HG02588 (cell line): ENCODE measurements around the gene CCDC33.

Source experiments
- ATAC-seq: cut with Tn5 transposase; IDR thresholded peaks from one replicate; pipeline ENCODE4 v1.9.1; 2021; ENCODE audit warnings: mild to moderate bottlenecking, moderate library complexity; ENCODE audit not compliant: unreplicated experiment

Gene CCDC33

DNA sequence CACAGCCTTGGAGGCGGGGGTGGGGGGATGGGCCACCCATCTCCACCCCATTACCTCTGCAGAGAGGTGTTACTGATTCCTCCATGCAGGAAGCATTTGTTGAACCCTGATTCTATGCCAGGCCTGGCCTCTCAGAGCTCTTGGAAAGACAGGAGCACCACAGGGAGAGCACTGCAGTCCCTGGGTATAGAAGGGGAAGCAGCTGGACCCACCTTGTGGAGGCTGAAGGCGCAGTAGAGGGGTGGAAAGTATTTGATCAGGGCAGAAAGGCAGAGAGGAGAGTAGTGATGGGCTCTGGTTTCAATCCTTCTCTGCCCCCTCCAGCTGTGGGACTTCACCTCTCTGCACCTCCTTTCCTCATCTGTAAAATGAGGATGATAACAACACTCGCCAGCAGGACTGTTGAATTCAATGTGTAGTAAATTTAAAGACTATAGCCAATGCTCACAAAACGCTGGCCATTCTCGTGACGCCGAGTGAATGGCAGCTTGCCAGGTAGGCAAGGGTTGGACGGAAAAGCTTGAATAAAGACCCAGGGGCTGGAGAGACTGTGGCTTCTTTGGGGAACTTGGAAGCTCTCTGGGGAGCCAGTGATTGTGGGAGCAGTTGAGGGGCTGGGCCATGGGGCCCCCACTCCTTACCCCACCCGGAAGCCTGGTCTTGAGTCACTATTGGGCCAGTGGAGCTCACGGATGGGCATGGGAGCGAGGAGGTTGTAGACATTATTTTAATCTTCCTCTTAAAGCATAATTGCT lies 8.0 kb upstream of the CCDC33 start:
- ATAC-seq = no peak

DNA sequence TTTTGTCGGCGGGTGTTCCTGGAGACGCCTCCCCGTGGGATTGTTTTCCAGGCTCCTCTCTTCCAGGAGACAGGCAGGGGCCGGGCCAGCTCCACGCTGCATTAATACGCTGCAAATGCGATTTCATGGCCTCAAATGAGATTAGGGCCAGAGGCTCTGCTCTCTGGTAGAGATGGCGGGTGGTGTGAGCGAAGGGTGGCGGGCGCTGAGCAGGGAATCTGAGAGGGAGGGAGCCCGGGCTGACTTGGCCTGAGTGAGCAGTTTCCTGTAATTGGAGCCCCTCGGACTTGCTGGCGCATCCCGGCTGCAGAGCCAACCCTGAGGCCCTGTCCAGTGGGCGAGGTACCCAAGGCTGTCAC lies 7.4 kb upstream of the CCDC33 start:
- ATAC-seq = no peak

DNA sequence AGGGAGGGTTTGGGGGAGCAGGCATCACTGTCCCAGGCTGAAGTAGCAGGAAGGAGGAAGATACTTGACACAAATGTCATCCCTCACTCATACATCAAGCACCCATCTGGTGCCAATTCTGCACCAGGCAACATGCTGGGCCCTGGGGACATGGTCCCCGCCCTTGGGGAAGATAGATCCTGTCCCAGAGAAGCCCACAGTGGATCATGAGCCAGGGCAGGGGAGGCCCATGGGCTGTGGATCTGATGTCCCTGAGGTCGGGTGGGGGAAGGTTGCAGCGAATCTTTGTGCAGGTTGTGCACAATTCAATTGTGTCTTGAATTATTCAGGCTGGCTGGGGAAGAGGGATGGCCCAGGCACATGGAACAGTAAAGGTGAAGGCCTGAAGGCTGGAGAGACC lies 6.4 kb upstream of the CCDC33 start:
- no peak for ATAC-seq

DNA sequence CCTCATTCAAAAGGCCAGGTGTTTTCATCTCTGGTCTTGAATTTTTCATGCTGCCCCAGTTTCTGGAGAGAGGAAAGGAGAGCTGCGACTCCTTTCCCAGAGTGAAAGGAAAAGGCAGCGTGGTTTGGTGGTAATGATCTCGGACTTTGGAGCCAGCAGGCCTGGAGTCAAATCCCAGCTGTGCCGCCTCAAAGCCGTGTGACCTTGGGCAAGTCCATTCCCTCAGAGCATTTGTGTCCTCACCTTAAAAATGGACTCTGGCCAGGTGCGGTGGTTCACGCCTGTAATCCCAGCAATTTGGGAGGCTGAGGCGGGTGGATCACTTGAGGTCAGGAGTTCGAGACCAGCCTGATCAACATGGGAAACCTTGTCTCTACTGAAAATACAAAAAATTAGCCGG lies 4.7 kb upstream of the CCDC33 start:
- ATAC-seq = no peak

DNA sequence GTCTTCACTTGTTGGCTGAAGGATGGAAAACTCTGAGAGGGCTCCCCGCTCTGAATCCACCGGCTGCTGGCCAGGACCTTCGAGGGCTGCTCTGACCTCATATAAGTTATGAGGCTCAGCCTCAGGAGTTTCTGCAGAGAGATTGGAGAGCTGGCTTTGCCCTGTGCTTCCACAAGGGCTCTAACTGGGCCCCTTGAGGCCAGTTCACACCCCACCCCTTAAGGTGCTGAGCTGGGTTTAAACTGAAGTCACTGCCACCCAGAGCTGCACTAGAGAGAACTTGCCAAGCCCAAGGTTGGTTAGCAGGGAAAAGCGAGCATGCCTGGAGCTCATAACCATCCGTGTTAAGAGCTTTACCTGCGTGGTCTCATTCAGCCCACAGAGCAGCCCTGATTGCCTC lies 2.8 kb upstream of the CCDC33 start:
- no peak for ATAC-seq

DNA sequence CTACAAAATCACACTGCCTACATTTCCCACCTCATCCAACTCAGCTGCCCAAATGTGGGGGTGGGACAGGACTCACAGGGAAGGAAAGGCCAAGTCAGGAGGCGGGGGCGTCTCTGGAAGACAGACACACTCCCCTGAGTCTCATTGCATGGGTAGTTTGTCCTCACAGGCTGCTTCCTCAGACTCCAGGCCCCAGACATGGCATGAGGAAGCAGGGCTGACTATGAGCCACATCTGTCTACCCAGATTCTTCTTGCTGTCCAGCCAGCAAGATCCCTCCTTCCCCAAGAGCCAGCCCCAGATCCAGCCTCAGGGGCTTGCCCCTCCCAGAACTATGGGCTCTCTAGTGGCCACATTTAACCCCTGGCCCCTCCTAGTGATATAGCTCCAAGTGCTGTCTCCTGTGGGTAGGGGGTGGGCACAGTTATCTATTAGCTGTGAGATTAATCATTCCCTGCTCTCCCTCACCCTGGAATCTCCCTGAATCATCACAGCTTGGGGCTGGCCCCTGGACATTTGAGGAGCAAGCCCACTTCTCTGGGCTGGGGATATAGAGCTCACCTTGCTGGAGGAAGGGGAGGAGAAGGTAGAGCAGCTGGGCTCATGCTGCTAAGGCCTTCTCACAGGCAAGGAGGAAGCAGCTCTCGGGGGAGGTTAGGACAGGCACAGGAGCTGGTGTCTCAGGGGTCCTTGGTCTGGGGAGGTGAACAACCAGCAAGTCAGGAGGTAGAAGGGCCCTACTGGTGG lies 2.1 kb upstream of the CCDC33 start:
- ATAC-seq = no peak

DNA sequence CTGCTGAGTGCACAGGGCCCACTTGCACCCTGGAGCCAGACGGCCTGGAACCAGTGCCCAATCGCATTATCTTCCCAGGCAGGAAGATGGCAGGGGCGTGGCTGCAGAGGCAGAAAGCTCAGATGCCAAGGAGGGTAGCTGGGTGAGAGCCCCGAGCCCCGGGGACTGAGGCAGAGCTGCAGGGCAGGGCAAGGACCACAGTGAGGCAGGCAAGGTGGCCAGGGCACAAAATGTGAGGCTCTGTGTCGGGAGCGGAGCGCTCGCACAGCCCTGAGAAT lies 1.6 kb upstream of the CCDC33 start:
- ATAC-seq = no peak

DNA sequence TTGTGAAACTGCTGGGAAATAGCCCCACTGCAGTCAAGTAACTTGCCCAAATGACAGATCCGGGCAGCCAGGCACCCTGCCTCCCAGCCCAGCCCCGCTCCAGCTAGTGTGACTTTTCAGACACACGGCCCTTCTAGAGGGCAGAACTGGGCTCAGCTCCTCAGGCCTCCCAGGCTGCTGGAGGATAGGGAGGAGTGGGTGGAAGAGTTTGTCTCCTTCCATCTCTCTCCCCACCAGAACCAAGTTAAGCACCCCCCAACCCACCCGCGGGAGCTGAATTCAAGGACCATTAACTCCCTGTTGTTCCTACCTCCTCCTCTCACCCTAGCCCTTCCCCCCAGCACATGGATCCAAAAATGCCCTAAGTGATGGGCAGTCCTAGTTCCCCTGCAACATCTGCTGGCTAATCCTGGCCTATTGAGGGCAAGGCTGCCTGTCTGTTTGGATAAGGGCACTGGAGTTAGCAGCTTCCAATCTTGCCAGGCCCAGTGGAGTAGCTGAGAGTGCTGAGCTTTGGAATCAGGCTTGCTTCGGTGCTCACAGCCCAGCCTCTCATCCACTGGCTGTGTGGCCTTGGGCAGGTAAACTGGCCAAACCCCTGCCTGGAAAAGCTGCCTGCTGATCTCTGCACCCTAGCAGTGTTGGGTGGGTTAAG lies 3.1 kb downstream of the CCDC33 start:
- no peak for ATAC-seq

DNA sequence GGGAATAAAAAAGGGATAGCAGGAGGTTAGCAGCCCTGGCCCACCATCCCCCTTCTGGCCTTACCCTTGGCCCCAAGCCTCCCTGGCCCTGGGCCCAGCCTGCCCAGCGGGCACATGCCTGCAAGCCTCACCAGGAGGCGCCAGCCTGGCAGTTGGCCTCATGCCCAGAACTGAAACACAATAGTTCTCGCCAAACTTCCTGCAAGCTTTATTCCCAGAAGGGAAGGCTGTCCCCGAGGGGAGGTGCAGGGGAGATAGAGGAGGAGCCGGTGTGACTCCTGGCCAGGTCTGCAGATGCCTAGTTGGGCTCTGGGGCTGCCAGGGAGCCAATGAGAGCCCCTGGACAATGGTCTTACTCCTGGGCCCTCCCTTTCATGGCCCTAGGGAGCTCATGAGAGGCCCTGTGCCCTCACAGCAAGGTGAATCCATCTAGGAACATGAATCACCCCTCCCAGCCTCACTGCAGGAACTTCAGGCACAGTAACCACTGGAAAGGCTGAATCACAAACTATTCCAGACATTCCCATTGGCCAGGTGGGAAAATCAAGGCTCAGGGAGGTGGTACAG lies 4.0 kb downstream of the CCDC33 start:
- ATAC-seq = no peak

DNA sequence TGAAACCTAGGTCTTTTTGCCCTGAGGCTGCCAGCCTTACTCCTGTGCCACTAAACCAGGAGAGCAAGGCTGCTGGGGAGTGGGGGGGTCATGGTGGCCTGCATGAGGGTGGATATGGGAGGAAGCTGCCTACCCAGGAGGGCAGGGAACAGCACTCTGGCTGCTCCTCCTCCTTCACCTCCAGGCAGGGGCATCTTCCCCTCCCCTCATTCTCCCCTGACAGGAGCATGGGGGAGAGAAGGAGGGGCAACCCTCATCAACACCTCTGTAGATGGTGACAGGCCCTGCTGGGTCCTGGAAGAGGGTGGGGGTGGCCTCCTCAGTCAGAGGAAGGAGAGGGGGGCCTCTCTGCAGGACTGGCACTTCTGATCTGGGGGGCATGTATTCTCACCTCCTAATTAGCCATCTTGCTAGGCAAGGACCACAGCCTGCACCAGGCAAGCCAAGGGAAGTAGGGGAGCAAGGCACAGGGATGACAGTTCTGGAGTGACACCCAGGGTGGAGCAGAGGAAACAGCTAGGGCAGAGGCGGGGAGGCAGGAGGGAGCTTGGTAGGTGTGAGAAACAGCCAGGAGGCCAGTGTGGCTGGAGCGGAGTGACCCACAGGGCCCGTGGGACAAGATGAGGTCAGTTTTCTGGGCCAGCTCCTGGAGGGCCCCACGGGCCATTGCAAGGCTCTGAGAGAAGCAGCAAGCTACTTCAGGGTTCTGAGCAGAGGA lies 4.9 kb downstream of the CCDC33 start:
- ATAC-seq = no peak

DNA sequence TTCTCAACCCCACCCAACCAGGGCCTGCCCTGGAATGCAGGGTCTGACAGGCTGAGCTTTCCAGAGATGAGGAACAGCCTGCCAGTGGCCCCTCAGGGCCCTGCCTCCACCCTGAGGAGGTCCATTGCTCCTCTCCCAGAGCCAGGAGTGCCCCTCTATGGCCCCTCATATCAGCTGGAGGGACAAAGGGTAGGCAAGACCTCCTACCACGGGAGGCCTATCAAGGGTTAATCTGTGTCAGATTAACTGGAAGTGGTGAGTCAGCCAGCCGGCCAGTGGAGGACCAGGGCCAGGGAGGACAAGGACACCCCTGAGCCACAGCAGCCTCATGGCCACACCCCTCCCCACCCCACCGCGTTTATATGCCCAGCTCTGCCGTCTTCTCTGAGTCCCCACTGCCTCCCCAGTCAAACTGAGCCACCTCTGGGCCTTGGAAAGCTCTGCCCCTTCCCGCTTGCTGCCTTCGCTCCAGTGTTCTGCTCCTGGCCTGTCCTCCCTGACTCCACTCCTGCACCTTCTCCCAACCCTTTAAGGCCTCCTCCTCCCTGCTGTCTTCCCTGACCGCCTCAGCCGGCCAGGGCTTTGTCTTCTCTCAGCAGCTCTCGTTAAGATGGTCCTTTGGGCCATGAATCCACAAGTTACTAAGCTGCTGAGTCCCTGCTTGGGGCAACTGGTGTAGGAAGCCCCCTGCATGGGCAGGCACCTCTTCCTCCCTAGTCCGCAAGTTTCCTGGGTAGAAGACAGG lies 6.5 kb downstream of the CCDC33 start:
- no peak for ATAC-seq

DNA sequence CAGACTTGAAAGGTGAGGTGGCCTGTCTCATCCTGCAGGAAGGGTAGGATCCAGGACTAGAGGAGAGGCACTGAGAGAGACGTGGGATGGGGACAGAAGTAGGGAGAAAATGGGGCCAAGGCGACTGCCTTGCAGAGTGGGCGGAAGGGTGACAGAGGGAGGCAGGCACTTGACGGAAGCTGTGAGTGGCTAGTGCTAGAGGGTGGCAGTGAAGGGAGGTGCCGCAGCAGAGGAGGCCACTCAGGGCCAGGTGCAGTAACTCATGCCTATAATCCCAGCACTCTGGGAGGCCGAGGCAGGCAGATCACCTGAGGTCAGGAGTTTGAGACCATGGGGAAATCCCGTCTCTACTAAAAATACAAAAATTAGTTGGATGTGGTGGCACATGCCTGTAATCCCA lies 7.3 kb downstream of the CCDC33 start:
- ATAC-seq = no peak

DNA sequence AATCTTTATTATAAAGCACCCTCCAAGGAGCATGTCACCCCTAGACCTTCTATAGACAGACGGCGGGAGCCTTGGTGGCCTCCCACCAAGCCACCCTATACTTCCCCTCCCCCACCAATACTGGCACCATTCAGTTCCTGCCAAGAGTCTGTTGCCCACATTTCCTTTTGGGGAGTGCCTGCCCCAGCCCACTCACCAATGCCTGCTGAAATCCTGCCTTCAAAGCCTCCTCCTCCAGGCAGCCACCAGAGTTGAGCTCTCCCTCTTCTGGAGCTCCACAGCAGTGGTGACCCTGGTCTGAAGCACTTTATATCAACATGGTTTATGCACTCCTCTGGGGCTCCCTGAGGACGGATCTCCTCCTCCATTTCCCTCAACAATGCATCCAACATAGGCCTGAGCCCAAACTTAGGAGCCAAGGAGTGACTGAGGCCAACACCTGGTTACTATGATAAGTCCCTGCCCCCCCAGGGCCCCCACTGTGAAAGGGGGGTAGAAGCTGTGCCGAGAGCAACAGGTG lies 8.8 kb downstream of the CCDC33 start:
- no peak for ATAC-seq

DNA sequence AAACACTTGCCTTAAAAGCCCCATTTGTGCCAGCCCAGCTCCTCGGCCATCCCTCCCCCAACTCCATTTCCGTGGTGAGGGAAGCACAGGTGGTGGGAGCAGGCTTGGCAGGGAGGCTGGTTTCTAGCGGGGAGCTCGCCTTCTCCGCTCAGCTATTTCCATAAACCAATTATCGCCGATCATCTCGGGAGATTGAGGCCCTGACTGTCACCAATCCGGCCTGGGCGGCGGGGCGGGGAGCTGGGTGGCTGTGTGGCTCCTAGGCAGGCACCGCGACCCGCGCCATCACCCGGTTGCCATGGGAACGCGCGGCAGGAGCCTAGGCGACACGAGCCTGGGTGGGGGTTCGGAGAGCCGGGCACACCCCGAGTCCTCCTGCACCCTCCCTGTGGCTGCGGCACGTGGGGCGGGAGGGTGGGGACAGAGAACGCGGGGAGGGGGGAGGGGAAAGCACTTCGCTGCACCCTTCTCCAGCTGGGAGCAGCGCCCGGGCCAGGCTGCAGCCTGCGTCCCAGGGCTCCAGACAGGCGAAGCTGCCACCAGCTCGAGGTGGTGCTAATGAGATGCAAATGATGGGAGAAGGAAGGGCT lies 9.3 kb downstream of the CCDC33 start:
- ATAC-seq = no peak

DNA sequence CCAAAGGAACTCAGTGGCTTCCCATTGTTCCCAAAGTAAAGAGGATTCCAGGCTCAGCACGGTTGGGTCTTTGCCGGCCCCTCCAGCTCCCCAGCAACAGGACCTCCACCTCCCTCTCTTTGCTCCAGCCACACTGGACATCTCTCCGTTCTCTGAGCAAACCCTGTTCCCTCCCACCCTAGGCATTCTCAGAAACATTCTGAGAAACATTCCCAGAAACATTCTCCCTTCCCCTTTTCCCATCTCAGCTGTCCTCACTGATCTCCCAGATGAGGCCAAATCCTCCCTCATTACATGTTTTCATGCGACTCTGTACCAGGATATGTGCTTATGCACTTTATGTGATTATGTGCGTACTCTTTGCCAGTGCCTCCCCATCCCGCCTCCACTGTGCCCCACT lies 14.1 kb downstream of the CCDC33 start:
- no peak for ATAC-seq

DNA sequence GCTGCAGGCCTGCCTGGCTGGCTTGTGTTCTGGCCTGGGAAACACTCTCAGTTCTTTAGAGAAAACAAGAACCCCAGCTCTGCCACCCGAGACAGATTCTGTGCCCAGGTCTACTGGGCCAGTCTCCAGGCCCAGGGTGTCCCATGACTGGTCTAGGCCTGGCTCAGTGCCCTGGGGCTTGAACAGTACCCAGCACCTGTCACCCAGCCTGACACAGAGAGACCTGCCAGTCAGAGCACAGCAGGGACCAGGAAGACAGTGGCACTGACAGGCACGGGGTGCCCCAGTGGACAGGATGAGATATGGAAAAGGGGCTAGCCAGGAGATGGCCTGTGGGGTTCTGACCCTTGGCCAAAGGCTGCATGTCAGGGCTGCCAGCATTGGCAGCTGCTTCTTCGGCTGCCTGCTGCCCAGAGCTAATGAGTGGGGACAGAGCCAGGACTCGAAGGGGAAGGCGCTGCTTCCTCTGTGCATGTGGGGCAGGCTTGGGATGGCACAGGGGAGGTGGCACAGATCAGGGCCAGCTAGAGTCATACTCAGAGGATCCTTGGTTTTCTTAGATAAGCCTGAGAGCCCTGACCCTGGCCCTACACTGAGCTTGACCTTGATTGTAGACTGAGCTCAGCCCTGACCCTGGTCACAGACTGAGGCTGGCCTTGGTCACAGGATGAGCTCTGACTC lies 15.1 kb downstream of the CCDC33 start:
- no peak for ATAC-seq

DNA sequence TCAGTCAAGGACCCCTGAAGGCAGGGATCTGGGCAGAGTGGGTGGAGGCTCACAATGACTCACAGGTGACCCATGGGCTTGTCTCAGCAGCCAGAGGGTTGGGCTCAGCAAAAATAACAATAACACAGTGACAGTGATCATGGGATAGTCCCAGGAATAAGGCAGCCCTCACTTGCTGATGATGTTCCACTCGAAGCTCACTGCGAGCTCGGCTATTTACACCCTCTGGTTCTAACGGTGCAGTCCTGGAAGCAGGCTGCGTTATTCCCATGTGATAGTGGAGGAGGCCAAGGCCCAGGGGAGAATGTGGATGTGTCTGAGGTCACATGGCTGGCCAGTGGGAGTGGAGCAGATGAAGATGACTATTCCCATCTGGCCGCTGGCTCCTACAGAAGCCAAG lies 16.2 kb downstream of the CCDC33 start:
- ATAC-seq = no peak

DNA sequence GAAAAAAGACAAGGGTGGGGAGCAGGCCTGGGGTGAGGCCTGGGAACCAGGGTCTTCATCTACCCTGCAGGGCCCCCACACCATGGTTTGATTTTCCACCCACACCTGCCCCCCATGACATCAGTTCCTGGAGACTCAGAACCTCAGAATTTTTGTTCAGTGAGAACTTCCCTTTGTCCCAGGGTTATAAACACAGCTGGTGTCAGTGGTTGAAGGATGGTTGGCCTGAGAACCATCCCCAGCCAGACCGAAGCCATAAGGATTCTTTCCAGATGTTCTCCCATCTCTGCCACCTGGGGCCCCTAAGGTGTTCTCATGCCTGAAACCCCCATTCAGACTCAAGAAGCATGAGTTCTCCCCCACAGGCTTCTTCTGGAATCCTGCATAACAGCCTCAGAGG lies 16.6 kb downstream of the CCDC33 start:
- no peak for ATAC-seq

DNA sequence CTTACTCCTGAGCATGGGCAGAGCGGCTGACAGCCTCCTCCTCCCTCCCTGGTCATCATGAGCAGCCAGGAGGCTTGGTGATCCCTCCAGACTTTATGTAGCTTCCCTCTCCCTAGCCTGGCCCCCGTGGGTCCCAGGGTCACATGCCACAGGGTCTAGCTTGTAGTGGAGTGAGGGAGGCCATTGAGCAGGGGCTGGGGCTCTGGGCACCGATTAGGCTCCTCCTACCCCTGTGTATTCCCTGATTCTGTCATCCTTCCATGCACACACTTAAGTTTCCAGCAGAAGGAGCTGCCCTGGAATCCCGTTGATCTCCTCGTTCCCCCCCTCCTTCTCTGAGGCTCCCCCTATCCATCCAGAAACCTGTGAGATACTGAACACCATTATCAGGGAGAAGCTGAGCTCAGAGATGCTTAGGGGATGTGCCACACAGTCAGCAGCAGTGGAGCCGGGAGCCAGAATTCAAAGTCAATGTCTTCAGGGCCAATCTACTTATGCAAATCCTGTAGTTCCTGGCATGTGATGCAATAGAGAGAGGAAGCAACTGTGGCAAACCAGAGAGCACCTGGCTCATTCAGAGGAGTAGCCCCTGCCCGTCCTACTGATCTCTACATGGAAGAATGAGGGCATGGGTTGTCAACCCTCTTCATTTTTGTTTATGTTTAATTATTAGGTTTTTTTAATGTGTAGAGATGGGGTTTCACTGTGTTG lies 17.2 kb downstream of the CCDC33 start:
- ATAC-seq = no peak
